Suprapubic skin (tissue), 4 donors: ENCODE data around the gene ATP6AP2.

Experiments used
- CTCF ChIP-seq, 2 donors: fragments of 200-600 bp in 1 of 2; fragments of 450-650 bp in 1 of 2; sonication (generic) in 1 of 2; IDR thresholded peaks; one replicate each; pipeline ENCODE4 v1.5.1; 2016 to 2019; ENCODE audit warnings: antibody characterized with exemption in 2 of 2, mild to moderate bottlenecking in 1 of 2, moderate library complexity in 1 of 2
- EP300 ChIP-seq: sonication (generic); formaldehyde crosslinking; IDR thresholded peaks from one replicate; pipeline ENCODE4 v1.6.1; 2017; ENCODE audit warnings: antibody characterized with exemption
- POLR2A ChIP-seq, 2 donors: fragments of 450-650 bp; IDR thresholded peaks; one replicate each; pipeline ENCODE4 v1.6.1; 2017; ENCODE audit warnings: antibody characterized with exemption in 2 of 2, mild to moderate bottlenecking in 2 of 2, moderate library complexity in 2 of 2
- POLR2AphosphoS5 ChIP-seq, 3 donors: sonication (generic); formaldehyde crosslinking; IDR thresholded peaks; one replicate each; pipeline ENCODE4 v1.6.1; 2017; ENCODE audit warnings: antibody characterized with exemption in 3 of 3

GRCh38 chrX:40579900-40580536 lies 752 bp upstream of the ATP6AP2 start:
- TF ChIP-seq CTCF (IDR thresholded peaks at IDR 0.05) (no peak), EP300 (no peak), POLR2A (IDR thresholded peaks at IDR 0.05) (no peak), POLR2AphosphoS5 (IDR thresholded peaks at IDR 0.05) (no peak)
